ENCODE results near the gene OSTN.

The OSTN gene

DNA sequence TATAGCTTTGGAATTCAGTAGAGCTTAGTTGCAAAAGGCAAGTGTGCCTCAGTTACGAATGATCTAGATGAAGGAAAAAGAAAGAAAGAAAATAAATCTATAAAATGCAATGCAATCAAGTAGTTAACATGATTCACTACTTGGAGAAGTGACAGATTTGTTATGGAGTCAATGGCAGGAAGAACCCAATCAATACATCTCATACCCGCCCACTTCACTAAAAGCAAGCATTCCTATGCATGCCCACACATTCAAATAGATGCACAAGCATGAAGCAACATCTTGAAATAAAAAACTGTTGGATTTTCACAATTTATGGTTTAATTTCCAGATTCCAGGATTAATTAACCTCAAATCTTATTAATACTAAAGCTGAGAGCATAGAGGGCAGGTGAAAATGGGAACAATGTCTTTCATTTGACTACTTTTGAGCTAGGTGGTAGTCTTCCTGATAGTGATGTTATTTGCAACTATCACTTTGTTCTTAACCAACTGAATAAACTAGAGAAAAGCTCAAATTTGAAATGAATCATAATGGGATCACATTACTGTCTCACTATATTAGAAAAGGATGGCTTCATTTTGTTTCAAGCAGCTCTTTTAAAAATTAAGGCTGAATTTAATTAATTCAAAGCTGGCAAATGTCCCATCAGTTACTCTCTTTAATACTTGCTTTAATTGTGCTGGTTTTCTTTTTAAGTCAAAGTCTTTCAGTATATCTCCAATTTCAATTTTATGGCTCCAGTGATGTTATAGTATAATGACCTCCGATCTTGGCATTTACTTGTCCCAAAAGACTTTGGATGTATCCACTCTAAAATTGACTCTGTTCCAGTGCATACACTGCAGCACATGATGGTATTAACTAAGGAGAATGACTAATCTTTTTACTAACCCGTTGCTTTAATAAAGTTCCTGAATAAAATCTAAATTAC, 83.5 kb downstream of the OSTN start:
- no peak for DNase-seq (ENCODE audit: low spot score)
- TF ChIP-seq, protein P1, sequence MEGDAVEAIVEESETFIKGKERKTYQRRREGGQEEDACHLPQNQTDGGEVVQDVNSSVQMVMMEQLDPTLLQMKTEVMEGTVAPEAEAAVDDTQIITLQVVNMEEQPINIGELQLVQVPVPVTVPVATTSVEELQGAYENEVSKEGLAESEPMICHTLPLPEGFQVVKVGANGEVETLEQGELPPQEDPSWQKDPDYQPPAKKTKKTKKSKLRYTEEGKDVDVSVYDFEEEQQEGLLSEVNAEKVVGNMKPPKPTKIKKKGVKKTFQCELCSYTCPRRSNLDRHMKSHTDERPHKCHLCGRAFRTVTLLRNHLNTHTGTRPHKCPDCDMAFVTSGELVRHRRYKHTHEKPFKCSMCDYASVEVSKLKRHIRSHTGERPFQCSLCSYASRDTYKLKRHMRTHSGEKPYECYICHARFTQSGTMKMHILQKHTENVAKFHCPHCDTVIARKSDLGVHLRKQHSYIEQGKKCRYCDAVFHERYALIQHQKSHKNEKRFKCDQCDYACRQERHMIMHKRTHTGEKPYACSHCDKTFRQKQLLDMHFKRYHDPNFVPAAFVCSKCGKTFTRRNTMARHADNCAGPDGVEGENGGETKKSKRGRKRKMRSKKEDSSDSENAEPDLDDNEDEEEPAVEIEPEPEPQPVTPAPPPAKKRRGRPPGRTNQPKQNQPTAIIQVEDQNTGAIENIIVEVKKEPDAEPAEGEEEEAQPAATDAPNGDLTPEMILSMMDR (IDR thresholded peaks at IDR 0.05; ENCODE audit: extremely low read depth, missing control alignments) = no peak

DNA sequence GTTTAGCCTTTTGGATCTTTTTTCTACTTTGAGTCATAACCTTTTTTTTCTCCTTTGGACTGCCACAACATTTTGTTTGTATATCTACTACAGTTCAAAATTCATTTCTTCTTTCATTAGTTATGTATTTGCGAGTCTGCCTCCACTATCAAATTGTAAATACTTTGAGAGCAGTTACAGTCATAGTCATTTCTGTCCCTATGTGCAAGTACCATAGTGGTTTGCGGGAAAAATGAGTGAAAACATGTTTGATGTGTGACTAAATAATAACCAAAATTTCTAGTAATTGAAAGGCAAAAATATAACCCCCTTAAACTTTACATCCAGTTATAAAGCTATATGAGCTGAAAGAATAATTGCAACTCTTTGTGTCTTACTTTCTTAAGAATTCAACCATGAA, 84.4 kb downstream of the OSTN start:
- TF ChIP-seq, protein P1 (IDR thresholded peaks at IDR 0.05; ENCODE audit: extremely low read depth, missing control alignments) = no peak
- no peak for DNase-seq (ENCODE audit: low spot score)

DNA sequence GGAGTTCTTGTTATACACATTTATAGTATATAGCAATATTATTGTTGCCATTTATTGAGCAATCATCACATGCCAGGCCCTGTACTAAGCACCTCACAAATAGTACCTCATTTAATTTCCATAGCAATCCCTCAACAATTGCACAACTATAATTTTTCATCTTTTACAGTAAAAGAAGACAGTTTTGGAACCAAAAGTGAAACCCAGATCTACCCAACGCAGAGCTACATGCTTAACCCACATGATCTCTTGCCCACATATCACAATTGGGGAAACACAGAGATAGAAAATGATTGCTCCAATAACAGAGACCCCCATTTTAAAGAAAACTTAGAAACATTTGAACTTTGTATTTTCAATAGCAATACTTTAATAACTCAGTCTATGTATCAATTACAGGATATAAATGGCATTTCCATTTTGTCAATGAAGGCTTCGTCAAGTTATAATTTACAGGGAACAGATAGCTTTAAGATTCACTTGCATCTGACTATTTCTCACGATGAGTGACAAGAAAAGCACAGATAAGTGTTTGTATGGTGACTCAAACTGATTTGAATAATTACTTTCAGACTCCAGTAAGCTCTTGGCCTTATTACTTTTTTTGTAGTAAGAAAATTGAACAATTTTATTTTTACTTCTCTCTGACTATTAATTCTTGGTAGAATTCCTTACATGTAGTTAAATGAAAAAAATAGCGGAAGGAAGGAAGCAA, 91.4 kb downstream of the OSTN start:
- no peak for DNase-seq (ENCODE audit: low spot score)
- TF ChIP-seq, protein P1 (IDR thresholded peaks at IDR 0.05; ENCODE audit: extremely low read depth, missing control alignments) = no peak

DNA sequence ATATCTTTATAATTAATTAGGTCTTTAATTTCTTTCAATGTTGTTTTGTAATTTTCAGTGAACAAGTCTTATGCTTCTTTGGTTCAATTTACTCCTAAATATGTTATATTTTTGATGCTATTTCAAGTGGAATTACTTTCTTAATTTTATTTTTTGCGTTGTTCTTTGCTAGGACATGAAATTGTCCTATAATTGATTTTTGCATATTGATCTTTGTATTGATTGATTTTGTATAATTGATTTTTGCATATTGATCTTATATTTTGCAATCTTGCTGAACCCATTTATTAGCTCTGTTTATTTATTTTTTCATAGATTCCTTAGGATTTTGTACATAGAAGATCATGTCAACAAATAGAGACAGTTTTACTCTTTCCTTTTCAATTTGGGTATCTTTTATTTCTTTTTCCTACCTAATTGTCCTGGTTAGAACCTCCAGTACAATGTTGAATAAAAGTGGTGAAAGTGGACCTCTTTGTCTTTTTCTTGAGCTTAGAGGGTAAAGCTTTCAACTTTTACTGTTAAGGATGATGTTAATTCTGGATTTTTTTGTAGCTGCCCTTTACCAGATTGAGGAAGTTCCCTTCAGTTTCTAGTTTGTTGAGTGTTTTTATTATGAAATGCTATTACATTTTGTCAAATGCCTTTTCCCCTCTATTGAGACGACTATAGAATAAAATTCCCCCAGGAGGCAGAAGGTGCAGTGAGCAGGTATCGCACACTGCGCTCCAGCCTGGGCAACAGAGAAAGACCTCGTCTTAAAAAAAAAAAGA, 93.4 kb downstream of the OSTN start:
- TF ChIP-seq, protein P1 (IDR thresholded peaks at IDR 0.05; ENCODE audit: extremely low read depth, missing control alignments) = no peak
- no peak for DNase-seq (ENCODE audit: low spot score)

DNA sequence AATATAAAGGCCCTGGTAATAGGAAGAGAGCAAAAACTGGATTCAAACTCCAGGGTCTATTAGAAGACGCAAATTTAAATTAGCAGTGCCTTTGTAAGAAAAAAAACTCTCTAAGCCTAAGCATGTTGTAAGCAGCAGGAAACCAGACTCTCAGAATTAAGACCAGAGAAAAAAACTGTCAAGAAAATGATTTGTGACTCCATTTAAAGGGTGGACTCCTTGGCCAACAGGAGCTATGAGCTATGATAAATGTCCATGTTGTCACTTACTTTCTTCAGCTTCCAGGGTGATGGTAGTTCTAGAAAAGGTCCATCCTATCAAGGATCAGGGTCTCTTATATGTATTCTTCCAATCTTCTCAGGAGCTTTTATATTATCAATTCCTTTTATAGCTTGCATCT, 95.2 kb downstream of the OSTN start:
- no peak for DNase-seq (ENCODE audit: low spot score)
- TF ChIP-seq, protein P1 (IDR thresholded peaks at IDR 0.05; ENCODE audit: extremely low read depth, missing control alignments) = no peak

DNA sequence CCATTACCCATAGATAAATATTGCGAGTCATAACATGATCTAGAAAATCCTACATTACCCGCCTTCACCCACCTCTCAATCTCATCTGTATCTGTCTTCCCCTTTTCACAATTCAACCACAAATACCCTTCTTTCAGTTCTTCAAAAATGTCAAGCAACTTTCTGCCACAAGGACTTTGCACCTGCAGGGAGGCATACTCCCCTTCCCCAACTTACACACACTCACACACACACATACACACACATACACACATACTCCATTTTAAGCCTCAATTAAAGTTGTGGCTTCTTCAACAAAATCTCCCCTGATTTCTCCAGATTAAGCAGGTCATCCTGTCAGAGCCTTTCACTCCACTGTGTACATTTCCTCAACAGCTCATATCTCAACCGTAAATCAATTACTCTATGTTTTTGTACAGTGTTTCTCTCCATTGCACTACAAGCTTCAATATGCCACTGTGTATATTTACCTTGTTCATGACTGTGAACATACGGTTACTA, 97.0 kb downstream of the OSTN start:
- DNase-seq (ENCODE audit: low spot score) = no peak
- TF ChIP-seq, protein P1 (IDR thresholded peaks at IDR 0.05; ENCODE audit: extremely low read depth, missing control alignments) = no peak

All from GM20000 (cell line).